WTC11 (cell line): ENCODE data around the gene ERC1.

ENCODE experiments used
- AFF4 ChIP-seq: sonication (generic); formaldehyde crosslinking; IDR thresholded peaks from 2 replicates; pipeline ENCODE4 v1.8.1; 2023; ENCODE audit warnings: mild to moderate bottlenecking, missing genetic modification reagents, borderline replicate concordance
- CREB1 ChIP-seq: sonication (generic); formaldehyde crosslinking; IDR thresholded peaks from 2 replicates; pipeline ENCODE4 v1.8.0; 2023; ENCODE audit warnings: mild to moderate bottlenecking, missing genetic modification reagents
- CTCF ChIP-seq: fragments of 200-600 bp; IDR thresholded peaks from 2 replicates; pipeline ENCODE4 v1.8.0; 2022; ENCODE audit warnings: antibody characterized with exemption
- USF2 ChIP-seq: sonication (generic); formaldehyde crosslinking; IDR thresholded peaks from 2 replicates; pipeline ENCODE4 v1.8.1; 2023; ENCODE audit warnings: mild to moderate bottlenecking, missing genetic modification reagents, moderate library complexity
- ZNF121 ChIP-seq: sonication (generic); formaldehyde crosslinking; IDR thresholded peaks from 2 replicates; pipeline ENCODE4 v1.8.0; 2023; ENCODE audit warnings: missing genetic modification reagents
- ZNF281 ChIP-seq: sonication (generic); formaldehyde crosslinking; IDR thresholded peaks from 2 replicates; pipeline ENCODE4 v1.8.0; 2023; ENCODE audit warnings: mild to moderate bottlenecking, missing genetic modification reagents

- no peak for TF ChIP-seq USF2 (CRISPR knock-in tag)
- TF ChIP-seq AFF4 (CRISPR knock-in tag), result no peak
- no peak for TF ChIP-seq ZNF121 (CRISPR knock-in tag)
- TF ChIP-seq CTCF, result no peak
- TF ChIP-seq CREB1 (CRISPR knock-in tag), result no peak
- no peak for TF ChIP-seq ZNF281 (CRISPR knock-in tag)
Observed at GRCh38 chr12:1107669-1108068, 116.6 kb downstream of the ERC1 start.
